ENCODE measurements around the gene ADGRL2. TPM values are rescaled to one million over a fixed set of nuclear protein-coding genes. Genes with fewer than 3 reads are reported as not detected.
A peak's percentile ranks its signal among the peaks of the same experiment; 100 is the strongest.

The ADGRL2 gene
- total RNA-seq, 1 donor from 2014 or later, result 42.2 TPM

DNA sequence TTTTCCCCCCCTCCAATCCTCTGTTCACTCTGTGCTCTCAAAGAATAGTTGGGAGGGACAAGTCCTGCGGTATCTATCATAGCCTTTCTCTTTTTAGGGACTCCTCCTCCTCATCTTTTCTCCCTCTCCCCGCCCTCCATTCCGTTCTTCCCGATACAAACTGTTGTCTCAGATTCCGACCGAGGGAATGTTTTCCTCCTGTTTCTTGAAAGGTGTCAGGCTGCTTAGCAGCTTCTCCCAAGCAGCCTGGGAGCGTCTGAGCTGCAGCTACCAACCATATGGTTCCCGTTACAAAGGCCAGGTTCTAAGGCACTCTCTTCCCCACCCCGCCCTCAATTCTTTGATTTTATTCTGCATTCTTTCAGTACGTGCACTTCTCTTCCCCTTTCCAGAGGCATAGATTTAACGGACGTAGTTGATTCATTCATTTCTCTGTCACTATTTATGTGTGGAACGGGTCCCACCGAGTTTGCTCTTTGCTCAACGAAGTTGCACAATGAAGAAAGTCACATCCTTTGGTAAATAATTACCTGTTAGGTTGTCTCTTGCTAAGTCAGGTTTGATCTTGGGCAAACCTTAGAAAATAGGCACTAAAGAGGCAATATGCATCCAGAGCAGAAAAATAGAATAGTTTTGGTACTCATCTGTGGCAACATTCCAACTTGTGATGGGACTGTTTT is 2.8 kb downstream of the ADGRL2 start:
- intact Hi-C loops (cut with DNase I), result loop anchor here (5.0 kb wide), 5 partner anchors 74 to 496 kb away; no protein-coding TSS in a partner anchor
- ATAC-seq, result peak; percentile 0
- DNase-seq (ENCODE audit: missing footprints), result peak; percentile 44

GRCh38 chr1:81804312-81804711 is 3.6 kb downstream of the ADGRL2 start:
- intact Hi-C loops (cut with DNase I), result loop anchor here (5.0 kb wide), 5 partner anchors 73 to 497 kb away; no protein-coding TSS in a partner anchor
- DNase-seq (ENCODE audit: missing footprints) (no peak), ATAC-seq (no peak)

DNA sequence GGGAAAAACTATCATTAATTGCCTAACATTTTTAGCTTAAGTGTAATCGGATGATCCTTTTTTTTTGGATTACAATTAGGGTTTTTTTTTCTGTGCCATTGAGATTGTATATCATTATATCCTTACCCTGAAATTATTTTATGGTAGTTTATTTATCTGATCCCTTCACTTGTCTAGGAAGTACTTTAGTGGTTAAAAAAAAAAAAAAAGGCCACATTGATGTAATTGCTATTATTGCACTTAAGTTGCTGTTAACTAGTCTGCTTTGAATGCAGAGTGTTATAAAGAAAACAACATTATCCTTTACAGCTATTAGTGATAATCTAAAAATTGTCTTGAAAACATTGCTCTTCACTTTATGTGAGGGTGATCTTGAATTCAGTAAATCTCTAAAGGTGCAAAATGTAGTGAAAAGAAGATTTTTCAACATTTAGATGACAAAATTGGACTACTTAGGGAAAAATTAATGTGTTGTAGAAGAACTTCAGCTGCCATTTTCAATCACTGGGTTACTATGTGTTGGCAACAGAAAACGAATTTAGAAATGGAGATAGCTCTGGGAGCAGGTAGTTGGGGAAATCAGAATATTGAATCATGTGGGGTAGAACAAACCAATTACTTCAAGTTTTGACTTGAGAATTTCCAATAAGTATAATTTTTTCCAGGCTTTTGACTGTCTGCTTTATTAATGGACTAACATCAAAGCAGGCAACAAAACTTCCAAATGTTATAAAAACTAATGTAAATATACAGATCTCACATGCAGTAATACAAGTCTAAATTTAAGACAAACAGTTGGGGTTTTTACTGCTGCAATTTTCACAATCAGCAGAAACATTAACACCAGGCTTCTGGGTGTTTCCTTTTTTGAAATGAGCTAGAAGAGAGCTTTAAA is 5.0 kb downstream of the ADGRL2 start:
- DNase-seq (ENCODE audit: missing footprints) (no peak), ATAC-seq (no peak)
- intact Hi-C loops (cut with DNase I), result no loop called here

DNA sequence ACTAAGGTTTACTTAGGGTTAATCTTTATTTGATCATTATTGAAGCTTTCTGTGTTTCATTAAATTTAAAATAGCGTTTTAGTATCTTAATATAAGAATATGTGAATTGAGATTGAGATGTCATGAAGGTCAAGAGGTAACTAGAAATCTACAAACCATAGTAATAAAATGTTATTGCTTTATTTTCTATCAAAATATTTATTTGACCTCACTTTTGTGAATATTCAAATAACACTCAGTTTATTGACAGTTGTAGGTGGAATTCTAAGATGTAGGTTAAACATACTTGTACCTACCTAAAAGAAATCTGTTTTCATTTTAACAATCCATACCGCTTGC is 5.7 kb downstream of the ADGRL2 start:
- DNase-seq (ENCODE audit: missing footprints), result no peak
- ATAC-seq, result no peak
- intact Hi-C loops (cut with DNase I), result no loop called here

DNA sequence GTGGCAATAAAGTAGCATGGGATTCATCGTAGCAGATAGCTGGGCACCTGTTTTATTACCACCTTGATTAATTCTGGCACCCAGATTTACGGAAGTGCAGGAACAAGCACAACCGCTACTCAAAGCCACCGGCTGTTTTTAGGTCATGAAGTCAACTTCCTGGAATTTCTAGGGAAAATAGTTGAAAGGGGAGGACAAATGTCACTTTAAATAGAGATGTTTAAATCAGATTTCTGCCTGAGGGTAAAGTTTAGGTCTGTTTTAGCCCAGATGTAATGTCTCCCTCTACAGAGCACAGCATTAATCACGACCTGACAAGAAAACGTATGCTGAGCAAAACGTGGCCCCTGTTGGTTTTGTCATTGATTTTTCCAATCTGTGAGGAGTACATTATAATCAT is 8.0 kb downstream of the ADGRL2 start:
- DNase-seq (ENCODE audit: missing footprints), result no peak
- intact Hi-C loops (cut with DNase I), result no loop called here
- ATAC-seq, result no peak

DNA sequence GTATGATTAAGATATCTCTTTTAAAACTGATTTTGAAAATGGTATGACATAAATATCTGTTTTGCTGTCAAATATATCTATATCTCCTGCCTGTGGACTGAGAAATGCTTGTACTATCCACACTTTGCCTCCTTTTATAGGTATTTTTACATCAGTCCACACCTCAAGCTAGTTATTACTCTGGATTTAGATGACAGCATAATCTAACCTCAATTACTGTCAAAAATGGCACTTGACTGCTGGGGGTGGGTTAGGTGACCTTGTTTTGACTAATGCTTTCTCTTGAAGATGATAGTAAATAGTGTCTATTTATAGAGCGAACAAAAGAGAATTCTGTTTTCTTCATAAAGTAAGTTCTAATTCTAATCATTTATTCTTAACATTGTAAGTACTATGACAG is 9.1 kb downstream of the ADGRL2 start:
- ATAC-seq (no peak), DNase-seq (ENCODE audit: missing footprints) (no peak)
- intact Hi-C loops (cut with DNase I), result no loop called here

DNA sequence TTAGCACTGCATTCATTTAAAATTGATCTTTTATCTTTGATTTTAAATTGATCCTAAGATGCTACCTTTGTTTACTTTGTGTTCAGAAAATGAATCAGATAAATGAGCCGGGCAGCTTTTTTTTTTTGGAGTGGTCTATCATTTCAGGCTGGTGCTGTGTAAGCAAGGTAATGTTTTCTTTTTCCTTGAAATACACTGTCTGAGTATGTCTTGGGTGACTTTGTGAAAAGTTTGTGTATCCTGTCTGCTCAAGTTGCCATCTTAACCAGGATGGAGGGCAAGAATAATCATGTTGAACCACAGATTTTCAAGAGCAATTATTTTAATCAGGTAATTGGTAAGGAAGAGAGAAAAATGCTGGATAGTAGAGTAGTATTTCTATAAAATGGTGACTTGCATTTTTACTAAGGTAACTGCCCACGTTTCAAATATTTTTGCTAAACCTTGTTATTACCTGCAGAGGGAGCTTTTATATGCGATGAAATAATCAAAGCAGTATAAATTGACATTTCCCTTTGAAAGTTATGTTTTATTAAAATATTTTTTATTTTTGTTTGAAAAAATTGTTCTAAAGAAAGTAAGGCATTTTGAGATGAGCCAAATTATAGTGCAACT is 11.1 kb downstream of the ADGRL2 start:
- intact Hi-C loops (cut with DNase I), result no loop called here
- DNase-seq (ENCODE audit: missing footprints) (no peak), ATAC-seq (no peak)

- DNase-seq (ENCODE audit: missing footprints), result no peak
- ATAC-seq, result no peak
- intact Hi-C loops (cut with DNase I), result no loop called here
Measured at GRCh38 chr1:81812712-81813111, 12.0 kb downstream of the ADGRL2 start.

DNA sequence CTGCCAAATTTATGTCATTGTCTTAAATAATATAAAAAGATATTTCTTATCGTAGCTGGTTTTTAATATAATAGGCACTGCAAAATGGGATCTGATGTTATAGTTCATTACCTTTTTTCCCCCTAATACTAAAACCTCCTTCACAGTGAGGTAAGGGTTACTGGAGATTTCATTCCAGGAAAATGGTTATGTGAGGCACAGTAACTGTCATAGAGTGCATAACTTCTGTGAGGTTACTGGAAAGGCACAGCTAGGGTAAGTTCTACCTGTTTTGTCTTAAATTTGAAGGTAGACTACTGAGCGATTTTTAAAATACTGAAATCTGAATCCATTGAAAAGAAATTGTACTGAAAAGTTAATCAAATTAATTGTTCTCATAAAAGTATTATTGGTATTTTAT is 13.0 kb downstream of the ADGRL2 start:
- DNase-seq (ENCODE audit: missing footprints) (no peak), ATAC-seq (no peak)
- intact Hi-C loops (cut with DNase I), result no loop called here

- intact Hi-C loops (cut with DNase I), result no loop called here
- ATAC-seq (no peak), DNase-seq (ENCODE audit: missing footprints) (no peak)
Measured at GRCh38 chr1:81819613-81820012, 18.9 kb downstream of the ADGRL2 start.

- intact Hi-C loops (cut with DNase I), result no loop called here
- no peak for DNase-seq (ENCODE audit: missing footprints)
- ATAC-seq, result no peak
Measured at GRCh38 chr1:81820765-81821164, 20.0 kb downstream of the ADGRL2 start.

DNA sequence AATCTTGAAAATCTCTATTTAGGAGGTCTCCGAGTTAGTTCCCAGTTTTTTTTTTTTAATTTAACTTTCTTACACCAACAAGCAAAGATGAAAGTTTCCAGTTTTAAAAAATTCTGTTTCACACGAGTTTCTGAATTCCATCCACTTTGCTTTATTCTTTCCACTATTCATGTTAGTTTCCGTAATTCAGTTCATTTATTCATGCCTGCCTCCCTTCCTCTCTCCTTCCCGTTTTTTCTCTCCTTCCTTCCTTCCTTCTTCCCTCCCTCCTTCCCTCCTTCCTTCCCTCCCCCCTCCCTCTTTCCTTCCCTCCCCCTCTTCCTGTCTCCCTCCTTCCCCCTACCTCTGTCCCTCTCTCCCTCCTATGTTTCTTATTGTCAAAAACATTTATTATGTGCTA is 22.3 kb downstream of the ADGRL2 start:
- ATAC-seq (no peak), DNase-seq (ENCODE audit: missing footprints) (no peak)
- intact Hi-C loops (cut with DNase I), result no loop called here

DNA sequence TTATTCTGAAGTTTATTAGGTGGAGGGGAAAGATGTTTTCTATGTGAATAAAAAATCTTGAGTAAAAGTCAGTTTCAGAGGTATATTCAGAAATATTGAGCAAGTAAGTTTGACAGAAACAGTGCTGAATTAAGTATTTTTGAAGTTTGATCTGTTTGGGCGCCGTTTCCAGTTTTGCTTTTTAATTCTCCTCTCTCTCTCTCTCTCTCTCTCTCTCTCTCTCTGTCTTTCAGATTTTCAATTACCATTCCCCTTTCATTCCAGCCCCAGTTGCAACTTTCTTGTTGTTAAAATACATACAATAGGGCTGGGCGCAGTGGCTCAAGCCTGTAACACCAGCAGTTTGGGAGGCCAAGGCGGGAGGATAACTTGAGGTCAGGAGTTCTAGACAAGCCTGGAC is 24.0 kb downstream of the ADGRL2 start:
- DNase-seq (ENCODE audit: missing footprints), result peak; percentile 51
- intact Hi-C loops (cut with DNase I), result no loop called here
- ATAC-seq, result no peak

DNA sequence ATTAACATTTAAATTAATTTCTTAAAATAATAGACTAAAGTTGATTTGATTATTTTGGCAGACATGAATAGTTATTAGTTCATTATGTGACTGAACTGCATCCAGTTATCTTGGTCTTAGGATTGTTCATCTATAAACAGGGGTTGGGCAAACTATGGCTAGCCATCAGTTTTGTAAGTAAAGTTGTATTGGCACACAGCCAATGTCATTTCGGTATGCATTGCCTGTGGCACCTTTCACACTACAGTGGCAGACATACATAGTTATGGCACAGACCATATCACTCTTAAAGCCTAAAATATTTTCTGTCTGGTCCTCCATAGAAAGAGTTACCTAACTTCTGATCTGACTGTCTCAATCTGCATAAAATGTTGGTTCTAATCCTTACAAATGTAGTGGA is 27.2 kb downstream of the ADGRL2 start:
- intact Hi-C loops (cut with DNase I), result no loop called here
- ATAC-seq (no peak), DNase-seq (ENCODE audit: missing footprints) (no peak)

- peak; percentile 71 for ATAC-seq
- DNase-seq (ENCODE audit: missing footprints), result no peak
- intact Hi-C loops (cut with DNase I), result no loop called here
Measured at GRCh38 chr1:81832573-81832972, 31.8 kb downstream of the ADGRL2 start.

DNA sequence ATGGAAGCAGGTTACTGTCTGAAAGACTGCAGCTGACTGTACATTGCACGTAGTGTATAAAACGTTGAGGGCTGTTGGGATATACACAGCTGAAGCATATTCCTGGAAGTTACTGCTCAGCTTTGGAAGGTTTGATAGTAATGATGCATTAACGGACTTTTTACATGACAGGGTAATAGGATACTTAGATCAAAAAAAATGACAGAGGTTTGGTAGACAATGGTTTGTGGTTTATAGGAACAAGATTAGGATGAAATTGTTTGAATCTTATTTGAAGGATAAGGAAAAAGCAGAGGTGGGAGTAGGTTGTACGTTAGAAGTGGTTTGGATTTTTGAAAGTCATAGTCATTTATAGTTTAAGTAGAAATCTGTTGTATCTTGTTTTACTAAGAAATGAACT is 33.0 kb downstream of the ADGRL2 start:
- no peak for ATAC-seq
- intact Hi-C loops (cut with DNase I), result no loop called here

DNA sequence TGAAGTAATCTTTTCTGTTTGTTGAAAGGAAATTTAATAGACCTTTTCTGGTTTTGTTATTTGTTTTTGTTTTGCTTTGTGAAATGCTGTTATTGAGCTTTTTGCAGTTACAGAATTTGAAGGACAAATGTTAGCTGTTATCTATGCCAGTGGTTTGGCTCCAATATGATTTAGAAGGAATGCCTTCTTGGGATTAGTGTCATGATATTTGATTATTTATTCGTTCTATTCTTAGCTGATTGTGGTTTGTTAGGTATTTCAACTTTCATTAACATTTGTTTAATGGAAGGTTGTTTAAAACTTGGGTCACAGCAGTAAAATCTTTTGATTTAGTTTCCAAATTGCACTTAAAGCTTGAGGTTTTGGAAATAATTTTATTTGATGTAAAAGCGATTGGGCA is 33.5 kb downstream of the ADGRL2 start:
- intact Hi-C loops (cut with DNase I), result no loop called here
- no peak for ATAC-seq
- DNase-seq (ENCODE audit: missing footprints), result no peak

More for the DNA sequence above, 33.0 kb downstream of the ADGRL2 start:
- DNase-seq (ENCODE audit: missing footprints), result no peak

DNA sequence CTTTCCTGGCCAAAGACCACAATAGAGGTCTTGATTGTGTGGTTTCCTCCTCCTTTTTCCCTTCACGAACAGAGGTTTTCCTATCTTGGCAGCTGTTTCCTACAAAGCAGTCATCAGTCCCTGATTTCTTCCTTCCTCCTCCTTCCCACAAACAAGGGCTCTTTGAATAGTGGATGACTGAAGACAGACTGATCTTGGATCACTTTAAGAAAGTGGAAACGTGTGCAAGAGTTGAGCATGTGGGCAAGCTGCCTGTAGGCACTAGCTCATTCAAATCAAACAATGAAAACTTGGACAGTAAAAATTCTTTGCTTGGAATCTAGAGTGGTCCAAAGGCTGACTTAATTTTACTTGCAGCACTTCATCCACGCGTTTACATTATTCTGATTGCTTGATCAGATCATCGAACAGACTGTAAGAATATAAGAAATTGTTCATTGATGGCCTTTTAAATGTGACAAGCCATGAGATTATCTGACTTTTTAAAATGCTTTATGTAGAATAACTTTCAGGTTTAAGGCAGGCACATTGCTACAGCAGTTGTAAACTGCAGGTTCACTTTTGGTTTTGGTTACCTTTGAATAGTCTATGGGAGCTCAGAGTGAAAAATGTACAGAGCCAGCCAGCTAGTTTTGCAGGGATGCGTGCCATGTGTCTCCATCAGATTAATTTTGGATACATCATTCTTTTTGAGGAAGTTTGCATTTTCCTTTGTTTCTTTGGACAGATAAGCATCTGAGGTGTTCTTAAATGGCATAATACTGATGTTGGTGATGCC is 34.4 kb downstream of the ADGRL2 start:
- peak; percentile 84 for ATAC-seq
- DNase-seq (ENCODE audit: missing footprints), result no peak
- intact Hi-C loops (cut with DNase I), result no loop called here

DNA sequence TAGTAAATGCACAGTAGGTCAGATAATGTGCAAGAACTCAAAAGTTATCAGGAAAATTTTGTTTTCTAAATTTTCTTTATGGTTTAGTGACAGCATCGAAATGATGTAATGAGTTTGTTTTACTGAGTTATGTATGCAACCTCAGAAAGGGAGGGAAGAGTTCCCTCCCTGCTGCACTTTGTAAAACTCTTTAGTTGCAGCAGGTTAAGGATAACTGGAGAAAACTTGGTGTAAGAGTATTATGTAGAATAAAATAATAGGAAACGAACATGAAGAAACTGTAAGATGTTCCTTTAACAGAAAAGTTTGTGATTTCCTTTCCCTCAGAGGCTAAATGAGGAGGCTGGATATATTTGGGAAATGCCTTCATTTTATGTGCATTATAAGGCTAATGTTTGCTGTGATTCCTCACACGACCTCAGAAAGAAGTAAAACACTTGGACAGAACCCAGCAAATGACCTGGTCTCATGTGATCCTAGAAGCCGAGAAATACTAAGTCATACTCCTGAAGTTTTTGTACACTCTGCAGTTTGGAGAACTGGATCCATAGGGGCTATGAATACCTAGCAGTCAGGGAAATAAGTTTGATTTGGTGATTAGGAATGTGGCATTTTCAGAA is 35.4 kb downstream of the ADGRL2 start:
- ATAC-seq (no peak), DNase-seq (ENCODE audit: missing footprints) (no peak)
- intact Hi-C loops (cut with DNase I), result no loop called here
